NOMO-1 treated with DMSO at 0.1 percent for 48 hours (cell line): ENCODE results near the gene GADD45B.
A peak's percentile ranks its signal among the peaks of the same experiment; 100 is the strongest.
"Not testable (repeated sequence)": the region's sequence is repeated elsewhere in the genome, so short reads cannot be mapped to it uniquely, and the experiment has no call there.

Source experiments
- DNase-seq: peaks from one replicate; lab custom pipeline; 2025; ENCODE audit not compliant: unreplicated experiment; lab: John Stamatoyannopoulos, UW

The GADD45B gene

DNA sequence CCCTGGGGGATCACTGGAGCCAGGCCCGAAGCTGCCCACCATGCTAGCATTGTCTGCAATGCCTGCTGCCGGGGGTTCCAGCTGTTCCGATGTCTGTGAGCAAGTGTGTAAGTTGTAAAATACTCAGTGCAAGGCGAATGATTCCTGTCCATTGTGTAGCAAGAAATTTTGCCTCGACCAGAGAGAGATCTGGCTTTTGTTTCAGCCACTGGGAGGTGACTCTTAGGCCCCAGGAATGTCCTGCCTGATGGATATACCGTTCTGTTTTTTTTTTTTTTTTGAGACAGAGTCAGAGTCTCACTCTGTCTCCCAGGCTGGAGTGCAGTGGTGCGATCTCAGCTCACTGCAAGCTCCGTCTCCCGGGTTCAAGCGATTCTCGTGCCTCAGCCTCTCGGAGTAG, 7.3 kb upstream of the GADD45B start:
- DNase-seq: no peak

- no peak for DNase-seq
These were observed 6.6 kb upstream of the GADD45B start for GRCh38 chr19:2469102-2469914.

GRCh38 chr19:2469915-2470200, 6.1 kb upstream of the GADD45B start:
- DNase-seq: not testable (repeated sequence)

GRCh38 chr19:2474232-2475017, 1.5 kb upstream of the GADD45B start:
- peak; percentile 83 for DNase-seq

GRCh38 chr19:2475018-2475701, 767 bp upstream of the GADD45B start:
- peak; percentile 46 for DNase-seq

GRCh38 chr19:2476451-2477140, 669 bp downstream of the GADD45B start:
- peak; percentile 38 for DNase-seq

DNA sequence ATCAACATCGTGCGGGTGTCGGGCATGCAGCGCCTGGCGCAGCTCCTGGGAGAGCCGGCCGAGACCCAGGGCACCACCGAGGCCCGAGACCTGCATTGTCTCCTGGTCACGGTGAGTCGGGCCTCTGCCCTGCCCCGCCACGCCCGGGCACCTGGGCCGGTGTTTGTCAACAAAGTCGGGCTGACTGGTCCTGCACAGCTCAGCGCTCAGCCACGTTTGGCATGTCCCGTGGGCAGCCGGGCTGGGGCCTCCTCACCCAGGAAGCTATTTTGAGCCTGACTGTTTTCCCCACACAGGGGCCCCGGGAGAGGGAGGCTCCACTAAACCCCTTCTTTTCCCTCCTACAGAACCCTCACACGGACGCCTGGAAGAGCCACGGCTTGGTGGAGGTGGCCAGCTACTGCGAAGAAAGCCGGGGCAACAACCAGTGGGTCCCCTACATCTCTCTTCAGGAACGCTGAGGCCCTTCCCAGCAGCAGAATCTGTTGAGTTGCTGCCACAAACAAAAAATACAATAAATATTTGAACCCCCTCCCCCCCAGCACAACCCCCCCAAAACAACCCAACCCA, 1.3 kb downstream of the GADD45B start:
- no peak for DNase-seq

DNA sequence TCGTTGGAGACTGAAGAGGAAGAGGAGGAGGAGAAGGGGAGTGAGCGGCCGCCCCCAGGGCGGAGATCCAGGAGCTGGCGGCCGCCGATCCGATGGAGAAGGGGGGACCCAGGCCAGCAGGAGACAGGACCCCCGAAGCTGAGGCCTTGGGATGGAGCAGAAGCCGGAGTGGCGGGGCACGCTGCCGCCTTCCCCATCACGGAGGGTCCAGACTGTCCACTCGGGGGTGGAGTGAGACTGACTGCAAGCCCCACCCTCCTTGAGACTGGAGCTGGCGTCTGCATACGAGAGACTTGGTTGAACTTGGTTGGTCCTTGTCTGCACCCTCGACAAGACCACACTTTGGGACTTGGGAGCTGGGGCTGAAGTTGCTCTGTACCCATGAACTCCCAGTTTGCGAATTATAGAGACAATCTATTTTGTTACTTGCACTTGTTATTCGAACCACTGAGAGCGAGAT, 1.8 kb downstream of the GADD45B start:
- no peak for DNase-seq

- peak; percentile 97 for DNase-seq
These were observed 2.4 kb downstream of the GADD45B start for GRCh38 chr19:2478278-2478755.

DNA sequence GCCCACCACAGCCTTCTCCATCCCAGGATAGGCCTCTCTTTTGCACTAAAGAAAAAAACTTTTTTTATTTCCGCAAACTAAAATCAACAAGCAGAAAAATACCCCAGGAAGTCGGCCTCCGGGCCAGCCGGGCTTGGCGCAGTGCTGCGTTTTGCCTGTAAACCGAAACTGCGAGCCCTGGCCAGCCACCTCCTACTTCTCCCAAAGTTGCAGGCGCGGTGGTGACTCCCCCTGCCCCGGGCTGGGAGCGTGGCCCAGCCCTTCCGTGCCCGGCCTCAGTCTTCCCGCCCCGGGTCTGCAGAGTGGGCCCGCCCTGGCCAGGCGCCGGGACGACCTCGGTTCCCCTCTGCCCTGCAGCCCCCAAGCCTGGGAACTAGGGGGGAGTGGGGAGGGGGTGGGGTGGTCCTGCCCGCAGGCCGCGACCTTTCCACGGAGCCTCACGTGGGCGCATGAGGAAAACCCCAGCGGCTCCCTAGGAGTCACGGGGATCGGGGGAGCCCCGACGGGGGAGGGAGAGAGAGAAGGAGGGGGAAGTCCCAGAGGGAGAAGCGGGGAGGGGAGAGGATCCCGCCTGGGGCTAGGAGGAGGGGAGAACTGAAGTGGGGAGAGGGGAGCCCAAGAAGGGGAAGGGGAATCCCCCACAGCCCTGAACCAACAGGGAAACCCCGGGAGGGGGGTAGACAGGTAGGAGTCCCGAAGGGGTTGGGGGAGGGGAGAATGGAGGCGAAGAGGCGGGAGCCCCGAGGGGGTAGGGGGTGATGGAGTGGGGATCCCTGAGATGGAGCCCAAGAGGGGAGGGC, 3.0 kb downstream of the GADD45B start:
- DNase-seq: peak; percentile 72

- no peak for DNase-seq
These were observed 3.7 kb downstream of the GADD45B start for GRCh38 chr19:2479556-2480194.

DNA sequence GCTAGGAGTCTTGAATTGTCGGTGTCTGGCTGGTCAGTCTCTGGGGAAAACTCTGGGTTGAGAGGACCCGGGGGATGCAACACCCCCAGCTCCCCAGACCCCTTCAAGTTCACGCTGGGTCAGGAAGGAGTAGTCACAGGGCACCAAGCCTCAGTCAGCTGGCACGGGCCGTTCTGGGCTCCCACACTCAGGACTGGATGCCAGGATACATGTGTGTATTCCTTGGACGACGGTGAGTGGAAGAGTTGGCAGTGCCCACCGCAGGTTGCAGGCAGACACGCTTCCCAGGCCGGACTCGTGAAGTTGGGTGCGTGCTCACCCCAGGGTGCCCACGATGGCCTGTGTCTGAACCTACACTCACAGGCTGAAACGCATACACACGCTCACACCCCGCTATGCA, 5.5 kb downstream of the GADD45B start:
- DNase-seq: no peak

DNA sequence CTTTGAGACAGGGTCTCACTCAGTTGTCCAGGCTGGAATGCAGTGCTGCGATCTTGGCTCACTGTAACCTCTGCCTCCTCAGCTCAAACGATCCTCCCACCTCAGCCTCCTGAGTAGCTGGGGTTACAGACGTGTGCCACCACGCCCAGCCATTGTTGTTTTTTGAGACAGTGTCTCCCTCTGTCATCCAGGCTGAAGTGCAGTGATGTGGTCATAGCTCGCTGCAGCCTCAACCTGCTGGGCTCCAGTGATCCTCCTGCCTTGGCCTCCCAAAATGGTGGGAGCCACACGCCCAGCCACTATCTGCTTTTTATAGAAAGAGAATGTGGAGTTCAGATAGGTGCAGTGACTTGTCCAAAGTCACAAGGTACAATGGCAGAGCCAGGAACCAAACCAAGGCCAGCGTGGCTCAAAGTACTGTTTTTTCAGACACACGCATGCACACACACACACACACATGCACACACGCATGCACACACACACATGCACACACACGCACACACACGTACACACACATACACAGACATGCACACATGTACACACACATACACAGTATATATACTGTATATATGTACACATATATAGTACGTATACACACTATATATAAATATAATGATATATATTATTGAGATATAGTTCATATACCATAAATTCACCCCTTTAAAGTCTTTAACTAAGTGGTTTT, 6.6 kb downstream of the GADD45B start:
- DNase-seq: no peak

DNA sequence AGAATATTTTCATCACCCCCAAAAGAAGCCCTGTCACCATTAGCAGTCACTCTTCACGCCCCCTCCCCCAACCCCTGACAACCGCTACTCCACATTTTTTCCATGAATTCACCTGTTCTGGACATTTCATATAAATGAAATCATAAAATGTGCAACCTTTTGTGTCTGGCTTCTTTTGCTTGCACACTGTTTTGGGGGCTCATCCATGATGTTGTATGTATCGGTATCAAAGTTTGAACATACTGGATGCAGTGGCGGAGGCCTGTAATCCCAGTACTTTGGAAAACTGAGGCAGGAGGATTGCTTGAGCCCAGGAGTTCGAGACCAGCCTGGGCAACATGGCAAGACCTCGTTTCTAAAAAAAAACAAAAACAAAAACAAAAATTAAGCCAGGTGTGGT, 7.2 kb downstream of the GADD45B start:
- DNase-seq: no peak

DNA sequence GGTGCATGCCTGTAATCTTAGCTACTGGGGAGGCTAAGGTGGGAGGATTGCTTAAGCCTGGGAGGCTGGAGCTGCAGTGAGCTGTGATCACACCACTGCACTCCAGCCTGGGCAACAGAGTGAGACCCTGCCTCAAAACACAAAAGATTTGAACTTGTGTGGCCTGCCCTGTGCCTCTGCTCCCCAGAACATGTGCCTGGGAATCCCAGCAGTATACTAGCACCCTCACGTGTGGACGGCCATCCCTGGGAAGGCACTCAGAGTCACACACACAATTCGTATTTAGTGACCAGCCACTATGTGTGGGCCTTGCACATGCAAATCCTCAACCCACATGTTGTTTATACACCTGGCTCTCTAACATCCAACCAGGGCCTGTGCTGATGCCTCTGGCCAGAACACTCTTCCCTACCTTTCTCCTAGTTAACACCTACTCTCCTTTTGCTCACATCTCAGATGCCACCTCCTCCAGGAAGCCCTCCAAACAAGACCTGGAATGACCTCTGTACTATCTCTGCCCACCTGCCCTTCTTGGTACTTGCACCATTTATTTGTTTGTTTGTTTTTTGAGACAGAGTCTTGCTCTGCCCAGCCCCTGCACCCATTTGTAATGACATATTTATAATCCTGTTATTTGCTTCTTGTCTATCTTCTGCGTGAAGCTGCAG, 7.7 kb downstream of the GADD45B start:
- no peak for DNase-seq

DNA sequence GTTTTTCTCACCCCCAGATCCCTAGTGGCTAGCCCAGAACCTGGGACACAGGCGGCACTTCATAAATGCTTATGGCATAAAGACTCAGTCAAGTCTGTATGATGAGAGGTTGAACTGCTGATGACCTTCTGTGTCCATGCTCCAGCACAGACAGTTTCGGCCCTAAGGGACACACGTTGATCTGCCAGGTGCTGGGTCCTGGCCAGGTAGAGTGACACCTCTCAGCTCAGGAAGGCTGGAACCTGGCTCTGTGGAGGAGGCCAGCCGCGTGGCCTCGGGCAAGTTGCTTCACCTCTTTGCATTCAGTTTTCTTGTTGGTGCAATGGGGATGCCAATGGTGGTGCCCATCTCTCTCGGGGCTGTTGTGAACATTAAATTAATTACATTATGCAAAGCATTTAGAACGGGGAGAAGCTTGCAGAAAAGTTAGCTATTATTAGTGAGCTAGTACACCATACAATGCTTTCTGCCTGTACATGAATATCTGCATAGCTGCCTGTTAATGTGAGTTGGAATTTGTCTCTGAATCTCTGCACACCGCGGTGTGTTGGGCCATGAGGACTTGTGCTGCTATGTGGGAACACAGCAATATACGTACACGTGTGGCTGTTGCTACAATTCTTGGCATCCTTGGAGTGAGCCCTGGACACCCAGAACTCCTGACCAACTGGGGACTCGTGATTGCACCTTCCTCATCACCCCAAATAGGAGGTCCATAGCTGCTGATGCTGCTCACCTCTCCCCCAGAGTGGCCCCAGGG, 8.4 kb downstream of the GADD45B start:
- DNase-seq: no peak

DNA sequence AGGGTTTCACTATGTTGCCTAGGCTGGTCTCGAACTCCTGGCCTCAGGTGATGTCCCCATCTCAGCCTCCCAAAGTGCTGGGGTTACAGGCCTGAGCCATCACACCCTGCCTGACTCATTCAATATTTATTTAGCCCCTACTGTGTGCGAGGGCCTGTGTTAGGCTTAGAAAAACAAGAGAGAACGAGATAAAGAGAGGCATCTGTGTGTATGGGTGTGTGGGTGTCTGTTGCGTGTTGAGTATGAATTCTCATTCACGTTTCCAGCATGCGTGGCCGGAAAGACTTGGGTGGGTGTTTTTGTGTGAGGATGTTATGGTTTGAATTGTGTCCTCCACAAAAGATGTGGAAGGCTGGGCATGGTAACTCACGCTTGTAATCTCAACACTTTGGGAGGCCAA, 9.5 kb downstream of the GADD45B start:
- no peak for DNase-seq

DNA sequence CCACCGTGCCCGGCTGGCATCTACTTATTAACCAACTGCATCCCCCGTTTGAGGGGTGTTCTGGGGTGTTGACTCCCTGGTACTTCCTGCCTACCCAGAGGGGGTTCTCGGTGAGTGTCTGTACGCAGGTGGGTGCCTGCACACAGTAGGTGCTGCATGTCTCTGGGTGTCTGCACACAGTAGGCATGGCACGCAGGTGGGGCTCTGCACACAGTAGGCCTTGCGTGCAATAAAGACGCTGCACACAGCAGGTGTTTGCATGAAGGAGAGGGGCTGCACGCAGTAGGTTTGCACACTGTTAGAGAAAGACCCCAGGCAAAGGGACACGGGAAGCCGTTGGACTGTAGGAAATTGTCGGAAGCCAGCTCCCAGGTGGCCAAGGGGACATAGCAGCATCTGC, 11.2 kb downstream of the GADD45B start:
- no peak for DNase-seq
